ENCODE data around the gene CXXC5.

CXXC5 gene

DNA sequence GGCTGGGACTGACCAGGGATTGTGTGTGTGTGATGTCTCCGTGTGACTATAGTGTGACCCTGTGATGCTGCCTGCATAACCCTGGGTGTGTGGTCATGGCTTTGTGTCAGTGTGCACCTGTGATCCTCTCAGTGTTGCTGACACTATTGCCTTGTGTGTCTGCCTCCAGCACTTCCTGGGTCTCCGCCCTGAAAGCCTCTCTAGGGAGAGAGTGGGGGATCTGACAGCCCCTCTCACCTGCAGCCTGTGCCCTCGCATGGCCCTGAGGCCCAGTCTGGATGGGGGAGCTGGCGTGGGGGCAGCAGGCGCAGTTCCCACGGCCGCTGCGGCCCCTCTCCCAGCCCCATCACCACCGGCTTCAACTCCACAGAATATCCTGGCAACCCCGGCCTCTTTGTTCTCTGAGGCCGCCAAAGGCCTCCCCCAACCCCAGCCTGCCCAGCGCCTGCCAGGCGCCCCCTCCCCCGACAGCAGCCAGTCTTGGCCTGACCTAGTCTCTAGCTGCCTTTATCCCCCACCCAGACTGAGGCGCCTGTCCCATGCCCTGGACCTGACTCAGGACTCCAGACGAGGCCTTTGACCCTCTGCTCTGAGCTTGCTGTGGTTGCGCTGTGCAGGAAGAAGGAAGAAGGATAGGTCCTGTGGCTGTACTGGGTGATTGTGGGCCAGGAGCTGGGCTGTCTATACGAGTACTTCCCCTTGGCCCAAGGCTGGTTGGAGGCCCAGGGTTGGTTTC, 38.7 kb downstream of the CXXC5 start:
- DNase-seq (ENCODE audit: low read depth) = no peak
- no peak for TF ChIP-seq CTCF (IDR thresholded peaks at IDR 0.05; ENCODE audit: insufficient read depth, low read depth, low read length, missing control alignments)
- H3K4me3 ChIP-seq (ENCODE audit: low read depth, low read length) = no peak overlapping the region

- no peak for DNase-seq (ENCODE audit: low read depth)
- TF ChIP-seq CTCF (IDR thresholded peaks at IDR 0.05; ENCODE audit: insufficient read depth, low read depth, low read length, missing control alignments) = no peak
- H3K4me3 ChIP-seq (ENCODE audit: low read depth, low read length) = no peak overlapping the region
These were observed 39.5 kb downstream of the CXXC5 start for GRCh38 chr5:139687656-139688055.

- TF ChIP-seq CTCF (IDR thresholded peaks at IDR 0.05; ENCODE audit: insufficient read depth, low read depth, low read length, missing control alignments) = no peak
- no peak overlapping the region for H3K4me3 ChIP-seq (ENCODE audit: low read depth, low read length)
- no peak for DNase-seq (ENCODE audit: low read depth)
These were observed 40.0 kb downstream of the CXXC5 start for GRCh38 chr5:139688088-139688702.

DNA sequence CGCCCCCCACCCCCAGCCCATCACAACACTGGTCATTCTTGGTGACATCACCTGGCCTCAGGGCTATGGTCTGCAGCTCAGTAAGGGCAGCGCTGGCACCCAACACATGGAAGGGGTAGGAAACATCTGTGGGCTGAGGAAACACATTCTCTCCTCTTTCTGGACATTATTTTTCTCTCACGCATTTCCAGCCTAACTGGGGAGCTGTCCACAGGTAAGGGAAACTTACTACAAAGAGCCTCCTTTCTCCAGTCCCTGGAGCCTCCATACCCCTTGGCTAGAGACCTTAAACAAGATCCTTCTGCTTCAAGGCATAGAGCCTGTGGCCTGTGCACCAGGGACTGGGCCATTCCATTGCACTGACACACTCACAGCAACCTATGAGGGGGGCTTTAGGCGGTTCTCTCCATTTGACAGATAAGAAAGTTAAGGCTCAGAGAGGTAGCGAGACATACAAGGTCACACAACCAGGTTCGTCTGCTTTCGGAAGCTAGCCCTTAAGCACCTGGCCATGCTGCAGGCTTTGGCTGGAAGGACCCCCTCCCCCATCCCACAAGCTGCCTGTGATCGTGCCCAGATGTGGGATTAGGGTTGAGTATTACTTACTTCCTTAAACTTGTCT, 40.7 kb downstream of the CXXC5 start:
- no peak for TF ChIP-seq CTCF (IDR thresholded peaks at IDR 0.05; ENCODE audit: insufficient read depth, low read depth, low read length, missing control alignments)
- no peak for DNase-seq (ENCODE audit: low read depth)
- H3K4me3 ChIP-seq (ENCODE audit: low read depth, low read length) = no peak overlapping the region

DNA sequence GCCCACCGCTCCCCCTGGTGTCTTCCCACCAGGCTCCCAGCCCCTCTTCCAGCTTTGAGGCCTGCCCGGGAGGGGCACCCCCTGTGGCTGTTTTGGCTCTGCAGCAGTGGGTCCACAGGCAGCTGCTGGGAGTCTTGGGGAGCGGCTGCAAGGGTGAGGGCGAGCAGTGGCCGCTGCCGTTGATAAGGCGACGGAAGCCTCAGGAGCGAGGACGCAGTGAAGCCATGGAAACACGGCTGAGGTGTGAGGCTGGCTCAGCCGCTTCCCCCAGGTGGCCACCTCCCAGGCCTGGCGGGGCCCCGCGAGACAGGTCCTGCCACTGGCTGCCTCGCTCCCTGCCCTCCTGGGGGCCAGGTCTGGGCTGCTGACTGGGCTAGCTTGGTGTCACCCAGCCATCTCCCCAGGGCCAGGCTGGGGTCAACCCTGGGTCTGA, 41.5 kb downstream of the CXXC5 start:
- no peak for DNase-seq (ENCODE audit: low read depth)
- TF ChIP-seq CTCF (IDR thresholded peaks at IDR 0.05; ENCODE audit: insufficient read depth, low read depth, low read length, missing control alignments) = no peak
- H3K4me3 ChIP-seq (ENCODE audit: low read depth, low read length) = no peak overlapping the region

- H3K4me3 ChIP-seq (ENCODE audit: low read depth, low read length) = no peak overlapping the region
- peak; percentile 60 for TF ChIP-seq CTCF (IDR thresholded peaks at IDR 0.05; ENCODE audit: insufficient read depth, low read depth, low read length, missing control alignments)
- DNase-seq (ENCODE audit: low read depth) = peak; percentile 56
These were observed 42.1 kb downstream of the CXXC5 start for GRCh38 chr5:139690064-139690802.

All from GM12865 (cell line).